GM18505 (cell line): ENCODE measurements around the gene PKDCC.

Source experiments
- ATAC-seq: cut with Tn5 transposase; IDR thresholded peaks from one replicate; pipeline ENCODE4 v1.9.1; 2021; ENCODE audit not compliant: unreplicated experiment
- POLR2A ChIP-seq: IDR thresholded peaks from 4 replicates; pipeline ENCODE4 v1.6.1; 2011; ENCODE audit warnings: borderline replicate concordance; ENCODE audit not compliant: insufficient read depth, insufficient read length; ENCODE audit errors: extremely low read depth

The PKDCC gene

GRCh38 chr2:42087857-42088195 is 40.0 kb downstream of the PKDCC start:
- no peak for ATAC-seq
- TF ChIP-seq POLR2A = no peak

- no peak for TF ChIP-seq POLR2A
- no peak for ATAC-seq
Measured at GRCh38 chr2:42089340-42089925, 41.6 kb downstream of the PKDCC start.

DNA sequence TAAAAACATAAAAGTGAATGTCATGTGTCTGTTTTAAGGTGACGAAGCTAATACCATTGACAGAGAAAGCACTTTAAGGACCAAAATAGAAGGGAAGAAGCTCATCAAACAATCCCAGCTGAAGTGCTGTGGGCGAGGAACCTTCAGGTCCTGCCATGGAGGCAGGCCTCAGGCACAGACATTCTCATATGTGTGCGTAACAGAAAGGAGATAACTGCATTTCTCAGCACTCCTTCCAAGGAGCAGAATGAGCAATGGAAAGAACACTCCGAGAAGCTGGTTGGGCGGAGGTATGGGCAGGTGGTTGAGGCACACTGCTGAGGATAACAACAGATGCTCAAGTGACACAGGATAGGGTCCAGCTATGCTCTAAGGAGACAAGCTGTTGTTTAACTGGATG is 42.4 kb downstream of the PKDCC start:
- no peak for TF ChIP-seq POLR2A
- no peak for ATAC-seq

GRCh38 chr2:42091671-42092070 is 43.9 kb downstream of the PKDCC start:
- no peak for ATAC-seq
- no peak for TF ChIP-seq POLR2A

DNA sequence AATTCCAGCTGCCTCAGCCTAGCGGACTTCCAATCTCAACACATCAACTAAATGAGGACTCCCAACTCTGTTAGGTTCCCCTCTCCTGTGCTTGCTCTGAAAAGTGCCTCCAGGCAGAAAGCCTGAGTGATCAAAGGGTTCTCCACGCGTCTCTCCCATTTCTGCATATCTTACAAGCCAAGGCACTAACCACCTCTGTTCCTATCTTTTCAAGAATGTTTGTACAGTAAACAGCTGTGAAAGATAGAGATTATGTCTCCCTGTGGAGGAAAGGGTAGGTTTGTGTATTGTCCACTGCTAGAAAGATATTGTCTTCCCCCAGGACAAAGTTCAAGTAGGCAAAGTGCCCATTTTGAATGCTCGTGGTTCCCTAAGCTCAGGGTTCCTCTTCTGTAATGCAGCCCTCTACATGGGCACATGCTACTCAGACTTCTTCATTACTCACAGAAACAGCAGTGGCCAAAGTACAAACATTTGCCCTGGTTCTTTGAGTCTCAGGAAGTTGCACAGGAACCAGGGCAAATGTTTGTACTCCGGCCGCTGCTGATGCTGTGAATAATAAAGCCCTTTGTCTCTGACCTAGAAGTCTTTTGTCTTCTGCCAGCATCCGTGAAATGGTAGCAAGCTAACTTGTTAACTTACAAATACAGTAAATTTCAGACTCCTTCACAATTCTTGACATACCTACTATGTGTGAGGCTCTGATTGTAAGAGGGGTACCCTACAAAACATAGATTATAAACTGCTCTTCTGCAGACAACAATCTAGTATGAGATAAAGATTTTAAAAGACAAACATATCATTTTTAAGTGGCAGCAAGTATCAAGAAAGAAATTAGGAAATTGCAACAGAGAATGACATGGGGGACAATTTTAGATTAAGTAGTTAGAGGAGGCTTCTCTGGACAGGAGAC is 44.5 kb downstream of the PKDCC start:
- no peak for TF ChIP-seq POLR2A
- no peak for ATAC-seq

GRCh38 chr2:42094114-42094513 is 46.3 kb downstream of the PKDCC start:
- no peak for ATAC-seq
- no peak for TF ChIP-seq POLR2A

DNA sequence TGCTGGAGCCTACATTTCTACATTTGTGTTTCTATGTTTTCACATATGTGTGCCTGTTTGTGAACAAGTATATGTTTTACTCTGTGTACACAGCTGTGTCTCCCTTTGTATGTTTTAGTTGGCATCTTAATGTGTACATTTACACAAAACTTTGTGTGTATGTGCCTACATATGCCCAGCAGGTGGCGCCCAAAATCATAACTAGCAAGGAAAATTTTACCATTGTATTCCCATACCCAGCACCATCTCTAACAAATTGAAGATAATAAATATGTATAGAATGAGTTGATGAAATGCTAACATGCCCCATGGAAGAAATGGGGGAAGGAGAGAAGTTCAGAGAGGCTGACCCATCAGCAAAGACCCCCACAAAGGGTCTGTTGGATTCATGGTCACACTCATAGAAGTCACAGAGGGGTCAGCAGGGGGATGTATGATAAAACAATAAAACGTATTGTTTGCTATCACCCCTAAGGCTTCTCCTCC is 48.1 kb downstream of the PKDCC start:
- ATAC-seq = no peak
- TF ChIP-seq POLR2A = no peak

GRCh38 chr2:42096869-42097591 is 49.2 kb downstream of the PKDCC start:
- peak; percentile 37 for ATAC-seq
- no peak for TF ChIP-seq POLR2A

DNA sequence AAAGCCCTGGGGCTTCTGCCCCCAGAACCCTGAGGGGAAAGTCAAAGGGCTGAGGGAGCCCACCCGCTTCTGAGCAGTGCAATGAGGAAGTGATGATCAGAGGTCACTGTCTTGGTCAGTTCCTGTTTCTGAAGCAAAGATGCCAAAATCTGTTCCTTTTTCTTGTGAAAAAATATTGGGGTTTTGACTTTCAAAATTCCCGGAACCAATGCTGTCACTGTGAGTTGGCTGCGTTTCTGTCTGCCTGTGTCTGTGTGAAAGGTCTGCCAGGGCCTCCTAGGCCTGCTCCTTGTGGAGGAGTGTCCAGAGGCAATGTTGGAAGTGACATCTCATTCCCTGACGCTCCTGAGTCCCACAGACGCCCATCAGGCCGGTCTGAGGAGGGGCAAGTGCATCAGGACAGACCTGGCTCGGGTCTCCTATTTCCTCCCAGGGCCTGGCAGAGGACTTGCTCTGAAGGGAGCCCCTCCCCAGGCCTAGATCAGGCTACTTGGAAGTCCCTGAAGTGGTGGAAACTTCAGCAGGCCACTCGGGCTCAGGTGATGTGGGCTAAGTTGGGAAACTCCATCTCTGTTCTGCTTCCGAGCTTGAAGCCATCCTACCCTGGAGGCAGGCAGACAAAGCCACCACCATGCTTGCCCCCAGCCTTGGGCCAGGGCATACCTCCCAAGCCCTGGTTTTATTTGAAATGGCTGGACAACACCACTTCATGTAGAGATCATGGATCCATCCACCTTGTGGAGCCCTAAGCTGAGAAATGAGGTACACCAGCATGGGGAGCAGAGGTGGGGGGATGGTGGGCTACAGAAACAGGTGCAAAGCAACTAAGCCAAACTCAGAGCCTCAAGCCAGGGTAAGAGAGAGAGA is 51.0 kb downstream of the PKDCC start:
- no peak for ATAC-seq
- no peak for TF ChIP-seq POLR2A

GRCh38 chr2:42099438-42100173 is 51.8 kb downstream of the PKDCC start:
- TF ChIP-seq POLR2A = no peak
- no peak for ATAC-seq

GRCh38 chr2:42100683-42101205 is 52.9 kb downstream of the PKDCC start:
- no peak for ATAC-seq
- TF ChIP-seq POLR2A = no peak
